Measurements from ENCODE around the gene PRXL2A. TPM values are rescaled to one million over a fixed set of nuclear protein-coding genes. Genes with fewer than 3 reads are reported as not detected.

PRXL2A gene
- polyA plus RNA-seq, 3 donors: 0.61 to 4.1 (median 3.4) TPM

- Histone ChIP-seq H3K4me1 (ENCODE audit: control insufficient read depth in 1 of 2, insufficient read depth in 2 of 2, low read length in 2 of 2) (peaks cover 30 to 36% of the 10 kb centered on the region in 2 donors), H3K27me3 (ENCODE audit: control insufficient read depth in 2 of 2, insufficient read depth in 2 of 2, low read length in 2 of 2) (no peaks in the 10 kb centered on the region), H3K36me3 (replicated peaks in 1 of 2; ENCODE audit: control insufficient read depth in 1 of 2, insufficient read depth in 2 of 2, low read length in 2 of 2) (no peaks in the 10 kb centered on the region), H2AFZ (ENCODE audit: insufficient read depth, low read depth, low read length, poor library complexity, severe bottlenecking) (no peak overlapping the region), H4K20me1 (ENCODE audit: insufficient read depth, low read length) (no peaks in the 10 kb centered on the region), H3K9me3 (replicated peaks in 1 of 2; ENCODE audit: control insufficient read depth in 1 of 2, insufficient read depth in 1 of 2, low read length in 2 of 2) (no peaks in the 10 kb centered on the region), H3K4me2 (replicated peaks; ENCODE audit: extremely low read depth, low read length, poor library complexity, severe bottlenecking) (no peak overlapping the region), H3K79me2 (ENCODE audit: insufficient read depth, low read length) (no peaks in the 10 kb centered on the region), H3K4me3 (replicated peaks in 1 of 3; ENCODE audit: low read depth in 2 of 3, low read length in 3 of 3) (no peak overlapping the region), H3K9ac (ENCODE audit: insufficient read depth, low read length, poor library complexity, severe bottlenecking) (no peak overlapping the region), H3K27ac (ENCODE audit: low read depth in 1 of 2, low read length in 2 of 2) (no peak overlapping the region)
- no peaks in the 10 kb centered on the region for H3K9me3 Mint-ChIP-seq
- intact Hi-C loops (cut with micrococcal nuclease): no loop called here
- no CpG with 5 or more reads among the region's 2 CpGs for whole genome bisulfite sequencing (ENCODE audit: insufficient coverage)
- peaks cover 31% of the 10 kb centered on the region for H3K4me1 Mint-ChIP-seq
- H3K4me3 Mint-ChIP-seq: no peak overlapping the region
- H3K27me3 Mint-ChIP-seq (ENCODE audit: low read depth in 3 of 3): peaks cover 3 to 6% (median 5%) of the 10 kb centered on the region in 3 donors
- H3K27ac Mint-ChIP-seq: no peak overlapping the region
- DNase-seq: no peak
- TF ChIP-seq CTCF (IDR thresholded peaks at IDR 0.05): no peak
- no peaks in the 10 kb centered on the region for H3K36me3 Mint-ChIP-seq
Observed at GRCh38 chr10:80394358-80394916, 13.9 kb upstream of the PRXL2A start.

- Histone ChIP-seq H3K9ac (ENCODE audit: insufficient read depth, low read length, poor library complexity, severe bottlenecking) (no peak overlapping the region), H3K36me3 (replicated peaks in 1 of 2; ENCODE audit: control insufficient read depth in 1 of 2, insufficient read depth in 2 of 2, low read length in 2 of 2) (no peaks in the 10 kb centered on the region), H3K79me2 (ENCODE audit: insufficient read depth, low read length) (no peaks in the 10 kb centered on the region), H3K27ac (ENCODE audit: low read depth in 1 of 2, low read length in 2 of 2) (no peak overlapping the region), H3K4me2 (replicated peaks; ENCODE audit: extremely low read depth, low read length, poor library complexity, severe bottlenecking) (no peak overlapping the region), H2AFZ (ENCODE audit: insufficient read depth, low read depth, low read length, poor library complexity, severe bottlenecking) (no peak overlapping the region), H3K9me3 (replicated peaks in 1 of 2; ENCODE audit: control insufficient read depth in 1 of 2, insufficient read depth in 1 of 2, low read length in 2 of 2) (no peaks in the 10 kb centered on the region), H3K4me3 (replicated peaks in 1 of 3; ENCODE audit: low read depth in 2 of 3, low read length in 3 of 3) (no peak overlapping the region), H3K4me1 (ENCODE audit: control insufficient read depth in 1 of 2, insufficient read depth in 2 of 2, low read length in 2 of 2) (peaks cover 8 to 10% of the 10 kb centered on the region in 2 donors), H3K27me3 (ENCODE audit: control insufficient read depth in 2 of 2, insufficient read depth in 2 of 2, low read length in 2 of 2) (no peaks in the 10 kb centered on the region), H4K20me1 (ENCODE audit: insufficient read depth, low read length) (no peaks in the 10 kb centered on the region)
- H3K9me3 Mint-ChIP-seq: no peaks in the 10 kb centered on the region
- H3K27me3 Mint-ChIP-seq (ENCODE audit: low read depth in 3 of 3): peaks cover 3 to 7% (median 6%) of the 10 kb centered on the region in 3 donors
- TF ChIP-seq CTCF (IDR thresholded peaks at IDR 0.05): no peak
- 100% methylated on average over 1 of the region's 2 CpGs for WGBS (ENCODE audit: insufficient coverage)
- no peak overlapping the region for H3K4me3 Mint-ChIP-seq
- no peaks in the 10 kb centered on the region for H3K36me3 Mint-ChIP-seq
- intact Hi-C loops (cut with micrococcal nuclease): no loop called here
- peaks cover 10% of the 10 kb centered on the region for H3K4me1 Mint-ChIP-seq
- no peak overlapping the region for H3K27ac Mint-ChIP-seq
- DNase-seq: no peak
Observed at GRCh38 chr10:80397014-80397413, 11.3 kb upstream of the PRXL2A start.
